Stomach smooth muscle (tissue), 2 donors: Measurements from ENCODE around the gene CDCA8.

Experiments used
- H3K27ac ChIP-seq: one replicate; pipeline ENCODE4 v1.7.0; 2013; ENCODE audit warnings: mild to moderate bottlenecking, low read length, inconsistent platforms
- H3K27me3 ChIP-seq, 2 donors: one replicate each; pipeline ENCODE4 v1.7.0; 2013; ENCODE audit warnings: low read length in 2 of 2; ENCODE audit not compliant: insufficient read depth in 2 of 2, control insufficient read depth in 1 of 2
- H3K36me3 ChIP-seq, 2 donors: one replicate each; pipeline ENCODE4 v1.7.0; 2013; ENCODE audit warnings: low read length in 2 of 2; ENCODE audit not compliant: control insufficient read depth in 2 of 2, insufficient read depth in 2 of 2
- H3K4me1 ChIP-seq: one replicate; pipeline ENCODE4 v1.7.0; 2013; ENCODE audit warnings: low read length; ENCODE audit not compliant: control insufficient read depth, insufficient read depth
- H3K4me3 ChIP-seq, 2 donors: one replicate each; pipeline ENCODE4 v1.7.0; 2013; ENCODE audit warnings: low read length in 2 of 2
- H3K9ac ChIP-seq, 2 donors: one replicate each; pipeline ENCODE4 v1.7.0; 2013; ENCODE audit warnings: low read length in 2 of 2, mild to moderate bottlenecking in 1 of 2
- H3K9me3 ChIP-seq, 2 donors: one replicate each; pipeline ENCODE4 v1.7.0; 2013; ENCODE audit warnings: low read length in 2 of 2; ENCODE audit not compliant: control insufficient read depth in 2 of 2
- donor health status: healthy.
- donor health status: Pancreatic carcinoma.

Gene CDCA8

DNA sequence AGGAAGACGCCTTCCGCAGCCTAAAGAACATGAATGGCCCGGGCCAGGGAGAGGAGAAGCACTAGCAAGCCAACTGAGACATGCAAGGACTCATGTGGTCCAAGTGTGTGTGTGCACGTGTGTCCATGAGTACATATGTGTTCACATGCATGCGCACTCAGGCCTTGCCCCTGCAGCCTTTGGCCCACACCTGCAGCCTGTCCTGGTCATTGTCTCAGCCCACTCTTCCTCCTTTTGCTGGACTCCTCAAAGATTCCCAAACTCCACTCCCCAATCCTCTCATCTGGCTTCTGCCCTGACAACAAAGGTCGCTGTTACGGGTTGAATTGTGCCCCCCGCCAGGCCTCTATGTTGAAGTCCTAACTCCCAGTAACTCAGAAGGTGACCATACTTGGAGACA is 21.9 kb downstream of the CDCA8 start:
- peaks cover 0 to 7% of the 10 kb centered on the region in 2 donors for H3K27me3 ChIP-seq
- H3K4me3 ChIP-seq = no peak overlapping the region
- H3K36me3 ChIP-seq = no peaks in the 10 kb centered on the region
- no peaks in the 10 kb centered on the region for H3K9me3 ChIP-seq
- no peaks in the 10 kb centered on the region for H3K4me1 ChIP-seq
- H3K9ac ChIP-seq = no peak overlapping the region
- H3K27ac ChIP-seq = no peak overlapping the region

GRCh38 chr1:37714689-37715088 is 22.4 kb downstream of the CDCA8 start:
- peaks cover 0 to 7% of the 10 kb centered on the region in 2 donors for H3K27me3 ChIP-seq
- H3K27ac ChIP-seq = no peak overlapping the region
- no peak overlapping the region for H3K4me3 ChIP-seq
- no peaks in the 10 kb centered on the region for H3K9me3 ChIP-seq
- no peaks in the 10 kb centered on the region for H3K36me3 ChIP-seq
- no peaks in the 10 kb centered on the region for H3K4me1 ChIP-seq
- H3K9ac ChIP-seq = no peak overlapping the region

DNA sequence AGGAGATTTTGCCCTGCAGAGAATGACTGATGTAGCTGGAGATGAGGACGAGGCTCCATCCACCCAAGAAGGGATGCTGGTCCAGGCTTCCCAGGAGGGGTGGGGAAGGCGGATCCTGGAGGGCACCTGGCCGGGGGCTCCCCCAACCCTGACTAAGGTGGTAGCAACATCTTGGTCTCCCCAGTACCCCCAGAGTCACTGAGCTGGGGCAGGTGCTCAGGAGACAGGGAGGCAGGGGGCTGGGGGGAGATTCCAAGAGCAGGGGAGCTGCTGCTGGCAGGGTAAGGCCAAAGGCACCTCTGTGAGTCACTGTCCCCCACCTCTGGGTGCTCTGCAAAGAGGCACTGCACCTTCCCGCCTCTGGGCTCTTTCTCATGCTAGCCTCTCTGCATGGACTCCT is 24.0 kb downstream of the CDCA8 start:
- Histone ChIP-seq H3K27ac (no peak overlapping the region), H3K4me3 (no peak overlapping the region), H3K27me3 (peaks cover 0 to 7% of the 10 kb centered on the region in 2 donors)

GRCh38 chr1:37717631-37718030 is 25.3 kb downstream of the CDCA8 start:
- no peaks in the 10 kb centered on the region for H3K36me3 ChIP-seq
- H3K4me3 ChIP-seq = no peak overlapping the region
- no peak overlapping the region for H3K9ac ChIP-seq
- H3K27me3 ChIP-seq = peaks cover 0 to 8% of the 10 kb centered on the region in 2 donors
- H3K9me3 ChIP-seq = no peaks in the 10 kb centered on the region
- H3K4me1 ChIP-seq = no peaks in the 10 kb centered on the region
- H3K27ac ChIP-seq = no peak overlapping the region

More for the DNA sequence above, 24.0 kb downstream of the CDCA8 start:
- Histone ChIP-seq H3K9me3 (no peaks in the 10 kb centered on the region), H3K4me1 (no peaks in the 10 kb centered on the region), H3K9ac (no peak overlapping the region), H3K36me3 (no peaks in the 10 kb centered on the region)

DNA sequence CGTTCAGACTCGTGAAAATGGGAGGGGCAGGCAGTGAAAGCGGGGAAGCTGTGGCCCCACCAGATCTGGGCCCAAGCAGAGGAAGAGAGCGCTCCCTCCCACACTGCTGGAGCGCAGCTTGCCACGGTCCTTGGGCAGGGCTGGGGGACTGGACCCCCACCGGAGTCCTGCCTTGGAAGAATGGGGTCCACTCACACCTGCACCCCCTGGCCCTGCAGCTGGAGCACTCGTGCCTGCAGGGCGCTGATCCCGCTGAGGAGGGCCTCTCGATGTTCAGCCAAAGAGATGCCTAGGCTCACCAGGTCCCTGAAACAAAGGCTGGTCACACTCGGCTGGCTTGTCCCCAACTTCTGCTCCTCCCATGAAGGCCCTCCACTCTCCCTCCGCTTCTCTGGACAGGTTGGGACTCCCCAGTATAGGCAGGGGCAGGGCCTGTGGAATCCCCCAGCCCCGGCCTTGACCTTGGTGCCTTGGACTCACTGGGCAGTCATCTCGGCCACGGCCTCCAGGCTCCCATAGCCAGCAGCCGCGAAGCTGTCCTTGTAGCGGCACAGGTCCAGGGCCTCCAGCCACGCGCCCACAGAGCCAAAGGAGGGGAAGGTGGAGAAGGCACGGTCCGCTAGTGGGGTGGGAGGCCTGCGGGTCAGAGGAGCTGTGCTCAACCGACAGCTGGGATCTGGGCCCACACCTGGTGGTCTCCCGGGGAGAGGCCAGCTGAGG is 26.0 kb downstream of the CDCA8 start:
- no peaks in the 10 kb centered on the region for H3K4me1 ChIP-seq
- peaks cover 0 to 9% of the 10 kb centered on the region in 2 donors for H3K27me3 ChIP-seq
- no peak overlapping the region for H3K4me3 ChIP-seq
- H3K9me3 ChIP-seq = no peaks in the 10 kb centered on the region
- H3K36me3 ChIP-seq = no peaks in the 10 kb centered on the region
- no peak overlapping the region for H3K27ac ChIP-seq
- H3K9ac ChIP-seq = no peak overlapping the region

DNA sequence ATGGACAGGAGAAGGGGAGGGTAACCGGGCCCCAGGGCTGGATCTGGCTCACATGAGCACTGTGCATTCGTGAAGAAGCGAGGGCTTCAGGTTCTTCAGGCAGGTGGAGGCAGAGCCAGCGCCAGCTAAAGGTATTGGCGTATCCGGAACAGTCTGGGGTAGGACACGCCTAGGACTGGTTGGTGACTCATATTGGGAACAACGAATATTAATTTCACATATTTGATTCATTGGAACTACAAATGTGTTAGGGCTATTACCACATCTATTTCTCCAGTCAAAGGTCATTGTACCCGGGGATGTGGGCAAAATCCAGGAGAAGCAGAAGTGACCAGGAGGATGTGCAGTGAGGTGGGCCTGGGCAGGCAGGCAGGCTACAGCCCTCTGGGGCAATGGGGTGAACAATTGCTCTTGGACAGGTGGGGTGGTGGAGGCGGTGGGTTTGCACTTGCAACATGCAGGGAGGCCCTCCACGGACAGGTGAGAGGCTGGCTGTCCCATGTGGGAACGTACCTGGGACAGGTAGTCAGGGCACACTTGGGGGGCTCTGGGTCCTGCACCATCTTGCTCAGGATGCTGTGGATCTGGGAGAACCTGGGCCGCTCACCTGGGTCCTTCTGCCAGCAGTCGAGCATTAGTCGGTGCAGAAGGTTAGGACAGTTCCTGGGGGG is 26.7 kb downstream of the CDCA8 start:
- Histone ChIP-seq H3K9me3 (no peaks in the 10 kb centered on the region), H3K4me1 (no peaks in the 10 kb centered on the region), H3K36me3 (no peaks in the 10 kb centered on the region), H3K27ac (no peak overlapping the region), H3K4me3 (no peak overlapping the region), H3K9ac (no peak overlapping the region), H3K27me3 (peaks cover 0 to 9% of the 10 kb centered on the region in 2 donors)

DNA sequence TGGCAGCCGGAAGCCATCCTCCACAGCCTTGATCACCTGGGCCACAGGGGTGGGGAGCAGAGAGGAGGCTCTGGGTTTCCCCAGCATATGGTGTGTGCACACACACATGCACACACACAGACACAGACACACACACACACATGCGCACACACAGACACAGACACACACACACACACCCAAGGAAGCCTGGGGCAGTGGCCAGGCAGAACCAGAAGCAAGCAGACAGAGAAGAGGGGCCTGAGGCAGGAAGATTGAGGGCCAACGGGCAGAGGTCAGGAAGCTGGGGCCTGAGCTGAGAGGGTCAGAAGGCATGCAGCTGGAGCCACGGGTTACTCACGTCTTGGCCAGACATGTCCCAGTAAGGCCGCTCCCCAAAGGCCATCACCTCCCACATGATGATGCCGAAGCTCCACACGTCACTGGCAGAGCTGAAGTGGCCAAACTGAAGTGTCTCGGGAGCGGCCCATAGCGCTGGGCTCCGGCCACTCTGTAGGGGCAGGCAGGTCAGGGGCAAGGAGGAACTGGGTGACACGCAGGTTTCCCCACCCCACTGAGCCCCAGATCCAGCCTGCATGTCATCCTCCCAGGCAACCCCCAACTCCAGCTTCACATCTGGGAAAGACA is 27.4 kb downstream of the CDCA8 start:
- Histone ChIP-seq H3K27me3 (peaks cover 0 to 9% of the 10 kb centered on the region in 2 donors), H3K4me3 (no peak overlapping the region), H3K4me1 (no peaks in the 10 kb centered on the region), H3K9me3 (no peaks in the 10 kb centered on the region), H3K36me3 (no peaks in the 10 kb centered on the region), H3K27ac (no peak overlapping the region), H3K9ac (no peak overlapping the region)

DNA sequence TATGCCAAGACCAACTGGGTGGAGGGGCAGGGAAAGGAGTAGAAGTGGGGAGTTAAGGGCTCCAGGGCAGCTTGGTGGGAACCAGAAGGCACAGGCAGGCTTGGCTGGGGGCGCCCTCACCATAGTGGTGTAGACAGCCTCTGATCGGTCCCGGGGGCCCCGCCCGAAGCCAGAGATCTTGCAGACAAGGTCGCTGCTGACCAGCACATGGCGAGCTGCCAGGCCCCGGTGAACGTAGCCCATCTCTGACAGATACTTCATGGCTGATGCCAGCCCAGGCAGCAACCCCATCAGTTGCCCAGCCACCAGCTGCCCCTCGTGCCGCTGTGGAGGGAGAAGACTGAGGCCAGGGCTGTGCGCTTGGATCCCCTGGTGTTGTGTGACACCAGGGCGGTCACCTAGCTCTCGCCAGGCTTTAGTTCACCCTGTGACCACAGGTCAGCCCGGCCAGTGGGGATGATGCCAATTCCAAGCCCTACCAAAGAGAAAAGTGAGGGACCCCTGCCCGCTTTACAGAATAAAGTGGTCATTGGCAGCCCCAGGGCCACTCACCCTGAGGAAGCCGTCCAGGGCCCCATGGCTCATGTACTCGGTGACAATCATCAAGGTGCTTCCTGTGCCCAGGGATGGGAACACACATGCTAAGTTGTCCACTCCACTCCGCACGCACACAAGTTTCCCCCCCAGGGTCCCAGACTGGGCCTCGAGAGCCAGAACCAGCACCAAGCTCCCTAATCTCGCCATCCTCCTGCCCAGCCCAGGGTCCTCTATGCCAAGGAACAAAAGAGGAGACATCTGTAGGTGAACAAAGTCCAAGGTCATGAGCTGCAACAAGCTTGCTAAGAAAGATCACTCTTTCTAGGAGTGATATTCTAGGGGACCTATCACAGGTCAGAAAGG is 28.2 kb downstream of the CDCA8 start:
- Histone ChIP-seq H3K9me3 (no peaks in the 10 kb centered on the region), H3K4me3 (no peak overlapping the region), H3K27ac (no peak overlapping the region), H3K4me1 (no peaks in the 10 kb centered on the region), H3K36me3 (no peaks in the 10 kb centered on the region), H3K9ac (no peak overlapping the region), H3K27me3 (peaks cover 0 to 8% of the 10 kb centered on the region in 2 donors)

- Histone ChIP-seq H3K27me3 (peaks cover 0 to 17% of the 10 kb centered on the region in 2 donors), H3K4me1 (no peaks in the 10 kb centered on the region), H3K9me3 (no peaks in the 10 kb centered on the region), H3K4me3 (no peak overlapping the region), H3K9ac (no peak overlapping the region), H3K36me3 (no peaks in the 10 kb centered on the region), H3K27ac (no peak overlapping the region)
These were observed 29.2 kb downstream of the CDCA8 start for GRCh38 chr1:37721565-37721964.
